ENCODE results near the gene DENND1A.

- no peak for TF ChIP-seq CTCF (IDR thresholded peaks at IDR 0.05)
- TF ChIP-seq POLR2A (IDR thresholded peaks at IDR 0.05), result no peak
Observed at GRCh38 chr9:123604861-123605260, 325.1 kb downstream of the DENND1A start.

Data from adrenal gland (tissue), 5 donors.